ENCODE data around the gene IL10. TPM values are rescaled to one million over a fixed set of nuclear protein-coding genes. Genes with fewer than 3 reads are reported as not detected.
A peak's percentile ranks its signal among the peaks of the same experiment; 100 is the strongest.

IL10 gene
- 9.8 TPM for total RNA-seq (2013)
- polyA plus RNA-seq (10 to 100 TPM in 1 of 3 donors, 1 to 10 TPM in 2; 4.1 to 68.1 (median 7.8) TPM), polyA minus RNA-seq (7.1 and 17.0 TPM in 2 replicates), total RNA-seq (10.3 to 145 (median 22.0) reads per million in 11 experiments)

DNA sequence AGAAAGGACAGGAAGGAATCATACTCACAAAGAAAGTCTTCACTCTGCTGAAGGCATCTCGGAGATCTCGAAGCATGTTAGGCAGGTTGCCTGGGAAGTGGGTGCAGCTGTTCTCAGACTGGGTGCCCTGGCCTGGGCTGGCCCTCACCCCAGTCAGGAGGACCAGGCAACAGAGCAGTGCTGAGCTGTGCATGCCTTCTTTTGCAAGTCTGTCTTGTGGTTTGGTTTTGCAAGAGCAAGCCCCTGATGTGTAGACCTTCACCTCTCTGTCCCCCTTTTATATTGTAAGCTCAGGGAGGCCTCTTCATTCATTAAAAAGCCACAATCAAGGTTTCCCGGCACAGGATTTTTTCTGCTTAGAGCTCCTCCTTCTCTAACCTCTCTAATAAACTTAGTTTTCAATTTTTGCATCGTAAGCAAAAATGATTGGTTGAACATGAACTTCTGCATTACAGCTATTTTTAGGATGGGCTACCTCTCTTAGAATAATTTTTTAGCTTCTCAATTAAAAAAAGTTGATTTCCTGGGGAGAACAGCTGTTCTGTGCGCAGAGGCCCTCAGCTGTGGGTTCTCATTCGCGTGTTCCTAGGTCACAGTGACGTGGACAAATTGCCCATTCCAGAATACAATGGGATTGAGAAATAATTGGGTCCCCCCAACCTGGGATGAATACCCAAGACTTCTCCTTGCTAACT lies at the start of gene IL10:
Gene IL10, minus strand, starts transcription at position 252 of the 695 bp plus-strand sequence. Its CDS starts 59 bp downstream, at position 193.
- H3K4me2 ChIP-seq (replicated peaks; ENCODE audit: extremely low read depth, low read length, poor library complexity, severe bottlenecking), result peak within 1 kb of the TSS; percentile 76
- peak within 1 kb of the TSS; percentile 72 for H3K9ac ChIP-seq (ENCODE audit: insufficient read depth, low read length, poor library complexity, severe bottlenecking)
- Mint-ChIP-seq H3K4me1 (peaks cover 82% of the 10 kb centered on the region), H3K36me3 (peaks cover 21 to 25% of the 10 kb centered on the region in 2 donors), H3K9me3 (no peaks in the 10 kb centered on the region), H3K27ac (peak within 1 kb of the TSS; percentile 91 to 96 (median 95)), H3K27me3 (ENCODE audit: low read depth in 3 of 3) (peaks cover 0 to 7% (median 3%) of the 10 kb centered on the region in 3 donors), H3K4me3 (peak within 1 kb of the TSS; percentile 73 to 84)
- peak in 2 of 3 donors; percentile 65 to 69 for DNase-seq
- H3K4me1 ChIP-seq (ENCODE audit: control insufficient read depth in 1 of 2, insufficient read depth in 2 of 2, low read length in 2 of 2), result peaks cover 73 to 88% of the 10 kb centered on the region in 2 donors
- no peak within 1 kb of the TSS for H2AFZ ChIP-seq (ENCODE audit: insufficient read depth, low read depth, low read length, poor library complexity, severe bottlenecking)
- 0% methylated on average over 1 of the region's 8 CpGs for WGBS (ENCODE audit: insufficient coverage)
- peak within 1 kb of the TSS; percentile 44 to 94 for H3K27ac ChIP-seq (ENCODE audit: low read depth in 1 of 2, low read length in 2 of 2)
- intact Hi-C loops (cut with micrococcal nuclease), result loop anchor here in 1 of 2 donors (5.0 to 10.0 kb wide), 2 partner anchors 35 to 62 kb away; no protein-coding TSS in a partner anchor
- no peaks in the 10 kb centered on the region for H3K9me3 ChIP-seq (replicated peaks in 1 of 2; ENCODE audit: control insufficient read depth in 1 of 2, insufficient read depth in 1 of 2, low read length in 2 of 2)
- TF ChIP-seq CTCF (IDR thresholded peaks at IDR 0.05), result no peak
- H3K4me3 ChIP-seq (replicated peaks in 1 of 3; ENCODE audit: low read depth in 2 of 3, low read length in 3 of 3), result peak within 1 kb of the TSS; percentile 26 to 70 (median 28)
- H3K36me3 ChIP-seq (replicated peaks in 1 of 2; ENCODE audit: control insufficient read depth in 1 of 2, insufficient read depth in 2 of 2, low read length in 2 of 2), result peaks cover 0 to 14% of the 10 kb centered on the region in 2 donors
- H3K27me3 ChIP-seq (ENCODE audit: control insufficient read depth in 2 of 2, insufficient read depth in 2 of 2, low read length in 2 of 2), result no peaks in the 10 kb centered on the region
- peaks cover 5% of the 10 kb centered on the region for H3K79me2 ChIP-seq (ENCODE audit: insufficient read depth, low read length)
- no peaks in the 10 kb centered on the region for H4K20me1 ChIP-seq (ENCODE audit: insufficient read depth, low read length)

DNA sequence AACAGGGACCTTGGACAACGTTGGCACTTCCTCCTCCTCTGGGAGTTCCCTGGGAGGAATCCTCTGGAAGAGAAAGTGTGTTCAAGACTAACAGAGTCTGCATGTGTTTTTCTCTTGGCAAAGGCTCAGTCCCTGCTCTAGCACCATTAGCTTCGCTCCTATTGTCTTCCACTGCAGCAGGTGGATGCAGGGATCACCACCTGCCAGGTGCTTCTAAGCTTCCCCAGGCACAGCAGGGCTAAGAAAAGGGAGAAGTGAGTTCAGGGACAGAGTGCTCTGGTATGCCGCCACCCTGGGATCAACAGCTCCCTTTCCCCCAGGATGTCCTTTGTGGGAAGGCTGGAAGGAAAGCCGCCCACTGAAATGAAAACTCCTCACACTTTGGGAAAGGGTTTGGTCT lies 49.2 kb upstream of the IL10 start:
- no peaks in the 10 kb centered on the region for H3K36me3 Mint-ChIP-seq
- Histone ChIP-seq H3K27me3 (ENCODE audit: control insufficient read depth in 2 of 2, insufficient read depth in 2 of 2, low read length in 2 of 2) (no peaks in the 10 kb centered on the region), H3K27ac (ENCODE audit: low read depth in 1 of 2, low read length in 2 of 2) (no peak overlapping the region), H3K9me3 (replicated peaks in 1 of 2; ENCODE audit: control insufficient read depth in 1 of 2, insufficient read depth in 1 of 2, low read length in 2 of 2) (no peaks in the 10 kb centered on the region), H3K4me1 (ENCODE audit: control insufficient read depth in 1 of 2, insufficient read depth in 2 of 2, low read length in 2 of 2) (peaks cover 16 to 17% of the 10 kb centered on the region in 2 donors), H2AFZ (ENCODE audit: insufficient read depth, low read depth, low read length, poor library complexity, severe bottlenecking) (no peak overlapping the region), H3K36me3 (replicated peaks in 1 of 2; ENCODE audit: control insufficient read depth in 1 of 2, insufficient read depth in 2 of 2, low read length in 2 of 2) (no peaks in the 10 kb centered on the region), H3K4me2 (replicated peaks; ENCODE audit: extremely low read depth, low read length, poor library complexity, severe bottlenecking) (no peak overlapping the region), H3K79me2 (ENCODE audit: insufficient read depth, low read length) (no peaks in the 10 kb centered on the region), H3K9ac (ENCODE audit: insufficient read depth, low read length, poor library complexity, severe bottlenecking) (no peak overlapping the region), H3K4me3 (replicated peaks in 1 of 3; ENCODE audit: low read depth in 2 of 3, low read length in 3 of 3) (no peak overlapping the region), H4K20me1 (ENCODE audit: insufficient read depth, low read length) (no peaks in the 10 kb centered on the region)
- H3K27me3 Mint-ChIP-seq (ENCODE audit: low read depth in 3 of 3), result peaks cover 0 to 2% (median under 1%) of the 10 kb centered on the region in 3 donors
- no peak for TF ChIP-seq CTCF (IDR thresholded peaks at IDR 0.05)
- H3K9me3 Mint-ChIP-seq, result peaks cover 0 to 2% (median 0%) of the 10 kb centered on the region in 7 donors
- whole genome bisulfite sequencing (ENCODE audit: insufficient coverage), result 50% methylated on average over 1 of the region's 4 CpGs
- intact Hi-C loops (cut with micrococcal nuclease), result no loop called here
- DNase-seq, result no peak
- H3K4me3 Mint-ChIP-seq, result no peak overlapping the region
- H3K4me1 Mint-ChIP-seq, result peaks cover 25% of the 10 kb centered on the region
- no peak overlapping the region for H3K27ac Mint-ChIP-seq
